NCI-H526 (cell line): Measurements from ENCODE around the gene MKI67.
"Not testable (repeated sequence)": the region's sequence is repeated elsewhere in the genome, so short reads cannot be mapped to it uniquely, and the experiment has no call there.

Experiments used
- DNase-seq, 2 experiments: peaks; one replicate each; lab custom pipeline; 2025; lab: John Stamatoyannopoulos, UW

Gene MKI67

GRCh38 chr10:128109707-128110106, 16.5 kb downstream of the MKI67 start:
- no peak for DNase-seq

- DNase-seq, result no peak
Observed at GRCh38 chr10:128105383-128105782, 20.8 kb downstream of the MKI67 start.

GRCh38 chr10:128103229-128103714, 23.0 kb downstream of the MKI67 start:
- no peak for DNase-seq

GRCh38 chr10:128102480-128103228, 23.6 kb downstream of the MKI67 start:
- no peak for DNase-seq

GRCh38 chr10:128101901-128102300, 24.3 kb downstream of the MKI67 start:
- DNase-seq, result no peak

- no peak for DNase-seq
Observed at GRCh38 chr10:128099901-128100300, 26.3 kb downstream of the MKI67 start.

- DNase-seq, result no peak
Observed at GRCh38 chr10:128098631-128099030, 27.6 kb downstream of the MKI67 start.

- no peak for DNase-seq
Observed at GRCh38 chr10:128097783-128098182, 28.4 kb downstream of the MKI67 start.

- no peak for DNase-seq
Observed at GRCh38 chr10:128096486-128097199, 29.6 kb downstream of the MKI67 start.

GRCh38 chr10:128095753-128096469, 30.3 kb downstream of the MKI67 start:
- no peak for DNase-seq

- DNase-seq, result peak in 1 of 2 experiments; percentile 8
Observed at GRCh38 chr10:128095027-128095752, 31.0 kb downstream of the MKI67 start.

GRCh38 chr10:128094596-128094995, 31.6 kb downstream of the MKI67 start:
- not testable (repeated sequence) for DNase-seq

GRCh38 chr10:128092454-128092853, 33.8 kb downstream of the MKI67 start:
- DNase-seq, result no peak

- peak in 1 of 2 experiments; percentile 5 for DNase-seq
Observed at GRCh38 chr10:128091636-128092210, 34.5 kb downstream of the MKI67 start.

GRCh38 chr10:128087884-128088709, 38.1 kb downstream of the MKI67 start:
- peak in 1 of 2 experiments; percentile 8 for DNase-seq

- DNase-seq, result peak; percentile 29 to 31
Observed at GRCh38 chr10:128087146-128087883, 38.9 kb downstream of the MKI67 start.

GRCh38 chr10:128086003-128086863, 40.0 kb downstream of the MKI67 start:
- no peak for DNase-seq

GRCh38 chr10:128084991-128085390, 41.2 kb downstream of the MKI67 start:
- DNase-seq, result no peak

GRCh38 chr10:128084364-128084763, 41.9 kb downstream of the MKI67 start:
- no peak for DNase-seq
